GM18499 (cell line): ENCODE data around the gene LMF1.
"Not testable (repeated sequence)": the region's sequence is repeated elsewhere in the genome, so short reads cannot be mapped to it uniquely, and the experiment has no call there.

ENCODE experiments used
- ATAC-seq: cut with Tn5 transposase; IDR thresholded peaks from one replicate; pipeline ENCODE4 v1.9.1; 2021; ENCODE audit warnings: moderate number of reproducible peaks; ENCODE audit not compliant: insufficient read depth, unreplicated experiment

The LMF1 gene

DNA sequence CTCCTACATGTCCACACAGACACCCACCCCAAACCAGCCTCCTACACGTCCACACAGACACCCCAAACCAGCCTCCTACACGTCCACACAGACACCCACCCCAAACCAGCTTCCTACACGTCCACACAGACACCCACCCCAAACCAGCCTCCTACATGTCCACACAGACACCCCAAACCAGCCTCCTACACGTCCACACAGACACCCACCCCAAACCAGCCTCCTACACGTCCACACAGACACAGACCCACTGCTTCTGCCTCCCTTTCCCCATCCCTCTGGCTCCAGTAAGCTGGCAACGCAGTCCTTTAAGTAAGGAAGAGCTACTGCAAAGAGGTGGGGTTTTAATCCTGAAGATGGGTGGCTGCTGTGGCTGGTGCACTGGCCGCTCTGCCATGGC lies 17.0 kb downstream of the LMF1 start:
- ATAC-seq = not testable (repeated sequence)

DNA sequence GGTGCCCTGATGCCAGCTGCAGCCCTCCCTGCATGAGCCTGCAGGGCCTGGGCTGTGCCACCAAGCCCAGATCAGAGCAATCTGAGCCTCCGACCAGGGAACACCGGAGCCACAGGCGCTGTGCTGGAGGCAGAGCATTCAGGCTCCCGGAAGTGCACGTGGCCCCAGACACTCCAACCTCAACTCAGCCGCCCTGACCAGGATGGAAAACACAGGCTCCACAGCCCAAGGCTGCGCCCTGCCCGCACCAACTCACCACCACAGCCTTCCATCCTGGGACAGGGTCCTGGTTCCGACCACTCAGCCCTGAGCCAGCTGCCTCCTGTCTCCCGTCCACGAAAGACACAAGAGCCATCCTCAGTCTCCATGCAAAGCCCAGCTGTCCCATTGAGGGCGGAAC lies 18.5 kb downstream of the LMF1 start:
- no peak for ATAC-seq

DNA sequence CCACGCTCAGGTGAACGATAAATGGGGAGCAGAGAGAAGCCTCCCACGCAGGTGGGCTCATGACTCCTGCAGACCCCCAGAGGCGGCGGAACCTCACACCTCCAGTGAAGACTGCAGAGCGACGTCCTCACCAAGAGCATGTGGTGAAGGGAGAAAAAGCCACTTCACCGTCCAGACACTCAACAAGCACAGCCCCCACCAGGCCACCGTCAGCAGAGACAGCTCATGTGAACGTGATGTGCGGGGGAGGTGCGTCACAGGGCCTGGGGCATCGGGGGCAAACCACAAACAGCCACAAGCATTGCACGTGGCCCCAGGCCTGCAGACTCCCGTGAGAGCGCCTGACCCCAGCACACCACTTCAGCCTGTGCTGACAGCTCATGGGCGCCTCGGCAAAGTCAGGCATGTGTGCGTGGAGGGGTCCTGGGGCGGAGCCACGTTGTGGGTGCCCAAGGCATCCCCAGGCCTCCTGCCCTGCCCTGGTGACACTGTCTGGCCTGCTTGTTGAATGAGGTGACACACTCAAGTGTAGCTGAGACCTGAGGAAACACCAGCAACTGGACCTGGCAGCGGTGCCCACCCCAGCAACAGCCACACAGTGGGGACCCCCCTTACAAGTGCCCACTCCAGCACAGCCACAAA lies 19.0 kb downstream of the LMF1 start:
- no peak for ATAC-seq

DNA sequence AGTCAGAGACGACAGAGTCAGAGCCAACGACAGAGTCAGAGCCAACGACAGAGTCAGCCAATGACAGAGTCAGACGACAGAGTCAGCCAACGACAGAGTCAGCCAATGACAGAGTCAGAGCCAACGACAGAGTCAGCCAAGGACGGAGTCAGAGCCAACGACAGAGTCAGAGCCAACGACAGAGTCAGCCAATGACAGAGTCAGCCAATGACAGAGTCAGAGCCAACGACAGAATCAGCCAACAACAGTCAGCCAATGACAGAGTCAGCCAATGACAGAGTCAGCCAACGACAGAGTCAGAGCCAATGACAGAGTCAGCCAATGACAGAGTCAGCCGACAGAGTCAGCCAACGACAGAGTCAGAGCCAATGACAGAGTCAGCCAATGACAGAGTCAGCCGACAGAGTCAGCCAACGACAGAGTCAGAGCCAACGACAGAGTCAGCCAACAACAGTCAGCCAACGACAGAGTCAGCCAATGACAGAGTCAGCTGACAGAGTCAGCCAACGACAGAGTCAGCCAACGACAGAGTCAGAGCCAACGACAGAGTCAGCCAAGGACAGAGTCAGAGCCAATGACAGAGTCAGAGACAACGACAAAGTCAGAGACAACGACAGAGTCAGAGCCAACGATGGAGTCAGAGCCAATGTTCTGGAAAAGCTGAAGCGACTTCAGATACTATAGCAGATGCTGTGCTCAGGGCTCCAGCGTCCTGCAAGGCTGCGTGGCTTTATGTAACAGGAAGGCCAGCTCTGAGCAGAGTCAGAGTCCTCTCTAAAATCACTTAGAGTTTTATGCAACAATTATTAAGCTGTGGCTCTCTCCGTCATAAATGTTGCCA lies 19.8 kb downstream of the LMF1 start:
- ATAC-seq = not testable (repeated sequence)

DNA sequence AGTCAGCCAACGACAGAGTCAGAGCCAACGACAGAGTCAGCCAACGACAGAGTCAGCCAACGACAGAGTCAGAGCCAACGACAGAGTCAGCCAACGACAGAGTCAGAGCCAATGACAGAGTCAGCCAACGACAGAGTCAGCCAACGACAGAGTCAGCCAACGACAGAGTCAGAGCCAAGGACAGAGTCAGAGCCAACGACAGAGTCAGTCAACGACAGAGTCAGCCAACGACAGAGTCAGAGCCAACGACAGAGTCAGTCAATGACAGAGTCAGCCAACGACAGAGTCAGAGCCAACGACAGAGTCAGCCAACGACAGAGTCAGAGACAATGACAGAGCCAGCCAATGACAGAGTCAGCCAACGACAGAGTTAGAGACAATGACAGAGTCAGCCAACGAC lies 22.0 kb downstream of the LMF1 start:
- not testable (repeated sequence) for ATAC-seq

DNA sequence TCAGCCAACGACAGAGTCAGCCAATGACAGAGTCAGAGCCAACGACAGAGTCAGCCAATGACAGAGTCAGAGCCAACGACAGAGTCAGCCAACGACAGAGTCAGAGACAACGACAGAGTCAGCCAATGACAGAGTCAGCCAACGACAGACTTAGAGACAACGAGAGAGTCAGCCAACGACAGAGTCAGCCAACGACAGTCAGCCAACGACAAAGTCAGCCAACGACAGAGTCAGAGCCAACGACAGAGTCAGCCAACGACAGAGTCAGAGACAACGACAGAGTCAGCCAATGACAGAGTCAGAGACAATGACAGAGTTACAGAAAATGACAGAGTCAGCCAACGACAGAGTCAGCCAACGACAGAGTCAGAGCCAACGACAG lies 22.9 kb downstream of the LMF1 start:
- ATAC-seq = not testable (repeated sequence)

DNA sequence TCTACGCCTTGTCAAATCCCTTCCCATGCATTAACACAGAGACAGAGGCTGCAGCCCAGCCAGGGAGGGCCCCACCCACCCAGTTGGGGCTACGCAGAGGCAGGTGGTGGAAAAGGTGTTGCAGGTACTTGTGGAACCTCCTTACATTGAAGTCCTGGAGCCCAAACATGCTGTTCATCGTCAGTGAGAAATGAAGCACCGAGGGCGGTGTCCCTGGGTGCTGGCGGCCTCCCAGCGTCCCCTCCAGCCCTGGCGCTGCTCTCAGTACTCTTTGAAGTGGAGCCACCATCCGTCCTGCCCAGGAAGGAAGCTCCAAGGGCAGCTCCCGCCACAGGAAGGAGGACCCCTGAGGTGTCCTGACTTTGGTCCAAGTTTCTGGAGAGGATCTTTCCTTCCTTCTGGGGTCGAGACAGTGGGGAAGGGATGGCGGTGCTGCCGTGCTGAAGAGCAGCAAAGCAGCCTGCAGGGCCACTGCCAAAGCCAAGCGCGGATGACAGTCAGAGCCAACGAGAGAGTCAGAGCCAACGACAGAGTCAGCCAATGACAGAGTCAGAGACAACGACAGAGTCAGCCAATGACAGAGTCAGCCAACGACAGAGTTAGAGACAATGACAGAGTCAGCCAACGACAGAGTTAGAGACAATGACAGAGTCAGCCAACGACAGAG lies 23.4 kb downstream of the LMF1 start:
- no peak for ATAC-seq

DNA sequence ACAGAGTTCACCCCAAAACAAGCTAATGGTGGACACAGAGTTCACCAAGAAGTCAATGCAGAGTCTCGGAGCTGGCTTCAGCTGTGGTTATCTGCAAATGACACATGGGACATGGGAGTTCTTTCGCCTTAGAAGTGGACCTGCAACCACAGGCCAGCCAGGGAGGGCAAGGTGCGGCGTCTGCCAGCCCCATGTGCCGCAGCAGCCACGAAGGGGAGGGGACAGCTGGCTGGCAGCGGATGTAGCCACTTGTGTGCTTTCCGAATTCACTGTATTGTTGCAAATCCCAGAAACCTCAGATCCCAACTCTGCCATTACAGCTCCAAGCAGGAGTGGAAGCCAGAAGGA lies 24.8 kb downstream of the LMF1 start:
- ATAC-seq = no peak

DNA sequence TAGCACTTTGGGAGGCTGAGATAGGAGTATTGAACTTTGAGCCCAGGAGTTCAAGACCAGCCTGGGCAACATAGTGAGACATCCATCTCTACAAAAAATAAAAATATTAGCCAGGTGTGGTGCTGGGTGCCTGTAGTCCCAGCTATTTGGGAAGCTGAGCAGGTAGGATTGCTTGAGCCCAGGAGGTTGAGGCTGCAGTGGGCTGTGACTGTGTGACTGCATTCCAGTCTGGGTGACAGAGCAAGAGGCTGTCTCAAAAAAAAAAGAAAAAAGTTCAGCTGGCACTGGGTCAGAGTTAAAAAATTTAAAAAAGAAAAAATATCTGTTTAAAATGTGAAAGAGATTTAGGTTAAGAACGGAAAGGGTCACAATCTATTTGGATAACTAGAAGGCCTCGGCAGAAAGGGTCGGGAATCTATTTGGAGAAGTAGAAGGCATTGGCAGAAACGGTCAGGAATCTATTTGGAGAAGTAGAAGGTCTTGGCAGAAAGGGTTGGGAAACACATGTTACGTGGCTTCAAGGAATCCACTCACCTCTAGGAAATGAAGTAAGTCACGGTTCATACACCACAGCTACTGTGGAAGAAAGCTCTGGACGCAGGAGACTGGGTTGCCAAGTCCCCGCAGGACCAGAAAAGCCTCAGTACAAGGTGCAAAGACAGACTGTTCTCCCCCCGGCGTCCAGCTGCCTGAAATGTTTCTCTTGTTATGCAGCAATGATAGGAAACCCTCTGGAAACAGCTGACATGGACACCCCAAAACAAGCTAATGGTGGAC lies 25.3 kb downstream of the LMF1 start:
- no peak for ATAC-seq

DNA sequence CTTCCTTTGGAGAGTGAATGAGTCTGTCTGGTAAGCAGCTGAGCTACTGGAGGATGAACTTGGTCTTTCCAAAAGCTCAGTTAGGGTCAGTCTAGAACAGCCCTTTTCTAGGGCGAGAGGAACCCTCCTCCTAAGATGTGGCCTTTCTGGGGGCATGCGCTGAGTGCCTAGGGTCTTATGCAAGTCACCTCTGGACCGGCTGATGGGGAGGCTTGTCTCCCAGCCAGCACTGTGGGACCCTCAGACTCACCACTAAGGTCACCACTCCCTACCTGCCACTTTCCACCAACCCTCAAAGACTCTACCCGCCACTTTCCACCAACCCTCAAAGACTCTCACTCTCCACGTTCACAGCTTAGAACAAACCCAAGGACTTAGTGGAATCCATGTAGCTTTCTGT lies 26.8 kb downstream of the LMF1 start:
- ATAC-seq = no peak

DNA sequence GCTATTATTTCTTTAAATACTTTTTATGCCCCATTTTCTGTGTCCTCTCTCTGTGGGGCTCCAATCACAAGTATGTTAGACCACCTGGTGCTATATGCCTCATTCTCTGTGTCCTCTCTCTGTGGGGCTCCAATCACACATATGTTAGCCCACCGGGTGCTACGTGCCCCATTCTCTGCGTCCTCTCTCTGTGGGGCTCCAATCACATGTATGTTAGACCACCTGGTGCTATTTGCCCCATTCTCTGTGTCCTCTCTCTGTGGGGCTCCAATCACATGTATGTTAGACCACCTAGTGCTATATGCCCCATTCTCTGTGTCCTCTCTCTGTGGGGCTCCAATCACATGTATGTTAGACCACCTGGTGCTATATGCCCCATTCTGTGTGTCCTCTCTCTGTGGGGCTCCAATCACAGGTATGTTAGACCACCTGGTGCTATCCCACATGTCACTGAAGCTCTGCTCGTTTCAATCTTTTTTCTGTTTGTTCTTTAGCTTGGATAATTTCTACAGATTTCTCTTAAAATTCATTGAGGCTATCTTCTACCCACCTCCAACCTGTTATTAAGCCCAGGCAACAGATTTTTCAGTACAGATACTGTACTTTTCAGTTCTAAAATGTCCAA lies 28.2 kb downstream of the LMF1 start:
- no peak for ATAC-seq

DNA sequence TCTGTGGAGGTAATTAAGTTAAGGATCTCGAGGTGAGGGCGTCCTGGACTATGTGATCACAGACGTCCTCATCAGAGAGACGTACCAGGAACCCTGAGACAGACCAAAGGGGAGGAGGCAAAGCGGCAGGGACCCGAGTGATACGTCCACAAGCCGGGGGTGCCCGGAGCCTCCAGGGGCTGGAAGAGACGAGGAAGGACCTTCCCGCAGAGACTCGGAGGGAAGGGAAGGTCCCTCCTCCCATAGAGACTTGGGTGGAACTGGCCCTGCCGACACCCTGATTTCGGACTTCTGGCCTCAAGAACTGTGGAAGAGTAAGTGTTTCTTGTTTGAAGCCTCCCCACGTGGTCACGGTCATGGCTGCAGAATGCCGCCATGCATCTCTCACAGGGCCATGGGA lies 30.8 kb downstream of the LMF1 start:
- no peak for ATAC-seq

DNA sequence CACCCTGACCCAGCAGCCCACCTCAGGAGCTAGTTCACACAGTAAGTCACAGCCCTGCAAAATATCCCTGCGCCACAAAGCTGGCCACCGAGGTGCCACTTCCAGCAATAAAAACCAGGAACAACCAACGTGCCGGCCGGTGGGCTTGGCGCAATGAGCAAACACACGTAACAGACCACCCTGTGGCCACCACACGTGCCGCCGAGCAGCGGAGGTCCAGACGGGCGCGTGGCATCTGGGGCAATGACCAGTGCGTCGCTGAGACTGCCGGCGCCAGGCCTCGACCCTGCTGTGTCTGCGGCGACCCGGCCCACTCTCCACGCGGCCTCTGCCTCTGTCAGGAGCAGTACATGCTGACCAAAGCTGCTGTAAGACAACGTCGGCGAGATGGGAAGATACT lies 31.5 kb downstream of the LMF1 start:
- ATAC-seq = no peak

DNA sequence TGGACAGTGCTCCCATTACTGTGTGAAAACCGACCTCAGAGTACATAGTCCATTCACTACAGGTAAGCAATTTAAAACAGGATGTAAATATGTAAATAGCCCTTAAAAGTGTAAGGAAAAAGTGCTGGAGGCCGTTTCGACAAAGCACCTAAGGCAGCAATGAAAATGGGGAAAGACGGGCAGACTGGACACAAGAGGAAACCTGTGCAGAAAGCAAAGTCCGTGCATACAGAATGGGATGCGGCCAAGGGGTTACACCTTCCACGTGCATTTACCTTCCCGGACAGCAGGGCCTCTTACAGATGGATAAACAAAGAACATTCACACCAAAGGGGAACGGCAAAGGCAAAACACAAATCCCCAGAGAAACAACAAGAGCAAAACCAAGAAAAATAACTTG lies 32.0 kb downstream of the LMF1 start:
- ATAC-seq = no peak

DNA sequence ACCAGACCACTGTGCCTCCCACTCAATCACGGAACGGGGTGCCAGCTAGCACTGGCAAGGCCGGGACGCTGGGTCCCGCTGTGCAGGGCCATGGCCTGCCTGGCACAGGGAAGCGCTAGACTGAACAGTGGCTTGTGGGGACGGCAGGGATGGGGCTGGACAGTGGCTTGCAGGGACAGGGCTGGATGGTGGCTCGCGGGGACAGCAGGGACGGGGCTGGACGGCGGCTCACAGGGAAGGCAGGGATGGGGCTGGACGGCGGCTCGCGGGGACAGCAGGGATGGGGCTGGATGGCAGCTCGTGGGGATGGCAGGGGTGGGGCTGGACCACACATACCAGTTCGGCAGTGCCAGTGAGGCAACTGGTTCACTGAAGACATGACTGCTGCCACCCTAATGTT lies 32.6 kb downstream of the LMF1 start:
- ATAC-seq = no peak

DNA sequence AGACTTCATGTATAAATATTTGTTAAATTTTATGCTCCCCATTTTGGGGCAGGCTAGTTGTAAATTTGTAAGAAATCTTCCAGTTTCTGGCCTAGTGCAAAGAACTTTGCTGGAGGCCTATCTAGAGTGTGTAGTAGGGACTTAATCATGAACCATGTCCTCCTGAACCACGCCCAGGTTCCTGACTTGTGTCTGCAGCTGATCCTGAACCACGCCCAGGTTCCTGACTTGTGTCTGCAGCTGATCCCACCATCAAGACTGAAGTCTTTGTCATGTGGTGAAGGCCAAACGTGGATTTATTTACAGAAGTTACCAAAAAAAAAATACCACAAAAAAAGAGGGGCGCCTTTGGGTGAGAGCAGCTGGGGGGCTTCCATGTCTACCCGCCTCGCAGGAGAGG lies 33.1 kb downstream of the LMF1 start:
- ATAC-seq = no peak

DNA sequence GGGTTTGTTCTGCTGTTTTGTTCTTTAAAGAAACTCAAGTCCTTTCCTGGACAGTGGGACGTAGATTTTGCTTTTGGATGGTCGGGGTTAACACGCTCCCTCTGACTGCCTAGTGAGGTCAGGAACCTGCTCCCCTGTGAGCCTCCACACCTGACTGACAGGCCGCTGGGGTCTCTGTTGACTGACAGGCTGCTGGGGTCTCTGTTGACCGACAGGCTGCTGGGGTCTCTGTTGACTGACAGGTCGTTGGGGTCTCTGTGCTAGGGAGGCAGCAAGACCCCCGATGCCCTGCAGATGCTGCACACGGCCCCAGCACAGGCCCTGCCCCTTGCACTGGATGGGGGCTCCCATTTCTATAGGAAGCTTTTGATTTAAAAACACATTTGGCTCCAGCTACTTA lies 33.5 kb downstream of the LMF1 start:
- ATAC-seq = no peak

DNA sequence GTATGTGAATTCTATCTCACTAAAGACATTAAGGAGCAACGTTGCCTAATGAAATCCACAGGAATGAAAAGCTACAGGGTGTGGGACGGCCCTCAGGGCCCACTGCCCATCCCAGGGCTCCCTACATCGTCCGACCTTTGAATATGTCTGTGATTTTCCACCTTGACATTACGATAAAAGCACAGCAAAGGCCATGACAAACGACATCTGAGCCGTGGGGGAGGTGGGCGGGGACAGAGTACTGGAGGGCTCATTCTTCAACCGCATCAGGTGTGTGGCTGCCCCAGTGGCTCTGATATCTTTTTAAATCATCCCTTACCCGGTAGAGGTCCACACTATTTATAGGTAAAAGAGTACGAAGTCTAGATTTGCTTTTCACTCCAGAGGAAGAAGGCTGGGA lies 35.1 kb downstream of the LMF1 start:
- ATAC-seq = no peak

DNA sequence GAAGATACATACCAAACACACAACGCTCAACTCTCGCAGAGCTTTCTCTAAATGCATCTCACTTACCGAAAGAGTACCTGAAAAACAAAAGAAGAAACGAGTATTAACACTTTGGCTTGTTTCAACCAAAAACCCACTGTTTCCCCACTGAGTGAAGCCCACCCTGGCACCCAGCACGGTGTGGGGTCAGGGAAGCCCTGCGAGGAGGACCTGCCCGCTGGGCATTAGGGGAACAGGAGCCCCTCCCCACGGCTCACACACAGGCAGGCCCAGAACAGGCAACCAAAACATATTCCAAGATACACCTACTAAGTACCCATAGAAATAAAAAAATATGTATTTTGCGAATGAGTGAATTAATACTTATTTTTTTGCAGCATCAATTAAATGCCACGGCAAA lies 36.6 kb downstream of the LMF1 start:
- no peak for ATAC-seq

DNA sequence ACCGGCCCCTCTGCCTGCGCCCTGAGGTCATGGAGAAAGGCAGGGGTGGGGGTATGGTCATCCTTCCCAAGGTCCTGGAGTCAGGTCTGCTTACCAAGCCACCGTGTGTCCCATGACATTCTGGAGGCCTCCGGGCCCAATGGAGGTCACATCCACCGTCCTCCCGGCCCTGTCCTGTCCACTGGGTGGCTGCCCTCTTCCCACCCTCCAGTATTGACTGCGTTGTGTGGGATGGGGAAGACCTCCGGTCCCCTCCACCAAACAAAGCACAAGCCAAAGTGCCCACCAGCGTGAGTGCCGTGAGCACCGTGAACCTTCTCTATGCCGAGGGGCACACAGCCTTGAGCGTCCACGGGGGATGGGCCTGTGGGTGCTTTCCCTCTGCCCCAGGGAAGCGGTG lies 37.2 kb downstream of the LMF1 start:
- no peak for ATAC-seq
